ENCODE measurements around the gene PLAU. TPM values are rescaled to one million over a fixed set of nuclear protein-coding genes. Genes with fewer than 3 reads are reported as not detected.
A peak's percentile ranks its signal among the peaks of the same experiment; 100 is the strongest.
"Not testable (repeated sequence)": the region's sequence is repeated elsewhere in the genome, so short reads cannot be mapped to it uniquely, and the experiment has no call there.

The PLAU gene
- total and polyA plus RNA-seq, 9 of the 15 experiments (the other 6 are each of a cell fraction or from before 2014, with no cell fraction given): 2.1 to 16.9 (median 3.3) TPM

DNA sequence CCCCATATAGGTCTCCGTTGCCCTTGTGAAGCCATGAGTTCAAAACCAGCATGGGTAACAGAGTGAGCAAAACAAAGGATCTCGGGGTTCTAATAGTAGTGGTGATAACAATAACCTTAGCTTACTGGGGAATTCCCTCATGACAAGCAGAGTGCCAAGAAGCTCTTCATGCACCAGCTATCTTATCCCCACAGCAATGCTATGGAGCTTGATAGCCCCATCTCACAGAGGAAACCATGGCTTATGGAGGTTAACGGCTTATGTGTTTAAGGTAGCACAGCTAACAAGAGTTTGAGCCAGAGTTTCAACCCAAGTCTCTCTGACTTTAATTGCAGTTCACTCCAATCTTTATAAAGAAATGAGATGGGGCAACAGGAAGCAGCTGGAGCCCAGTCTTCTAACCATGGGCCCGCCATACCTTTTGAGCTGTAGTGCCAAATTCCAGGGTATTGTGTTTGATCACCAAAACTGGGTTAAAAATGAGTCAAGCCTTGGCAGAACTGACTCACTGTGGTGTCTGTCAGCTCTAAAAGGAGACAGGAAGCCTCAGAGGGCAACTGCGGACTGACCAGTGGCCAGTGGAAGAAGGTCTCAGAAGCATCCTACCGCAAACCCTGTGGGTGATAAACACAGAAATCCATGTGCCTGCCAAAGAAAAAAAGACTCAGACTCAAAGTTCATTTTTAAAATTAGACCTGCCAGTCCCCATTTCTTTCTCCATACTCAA is 16.5 kb upstream of the PLAU start (continued):
- TF ChIP-seq NFYB (IDR thresholded peaks at IDR 0.05; ENCODE audit: extremely low read depth, insufficient read length) (no peak), BHLHE40 (IDR thresholded peaks at IDR 0.05; ENCODE audit: low read length) (no peak), FOSL1 (tag; conservative IDR thresholded peaks at IDR 0.05) (peak; percentile 80), ZNF282 (CRISPR knock-in tag; IDR thresholded peaks at IDR 0.05) (no peak)
- TF ChIP-seq, protein P1, sequence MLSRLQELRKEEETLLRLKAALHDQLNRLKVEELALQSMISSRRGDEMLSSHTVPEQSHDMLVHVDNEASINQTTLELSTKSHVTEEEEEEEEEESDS (CRISPR knock-in tag; IDR thresholded peaks at IDR 0.05): no peak

DNA sequence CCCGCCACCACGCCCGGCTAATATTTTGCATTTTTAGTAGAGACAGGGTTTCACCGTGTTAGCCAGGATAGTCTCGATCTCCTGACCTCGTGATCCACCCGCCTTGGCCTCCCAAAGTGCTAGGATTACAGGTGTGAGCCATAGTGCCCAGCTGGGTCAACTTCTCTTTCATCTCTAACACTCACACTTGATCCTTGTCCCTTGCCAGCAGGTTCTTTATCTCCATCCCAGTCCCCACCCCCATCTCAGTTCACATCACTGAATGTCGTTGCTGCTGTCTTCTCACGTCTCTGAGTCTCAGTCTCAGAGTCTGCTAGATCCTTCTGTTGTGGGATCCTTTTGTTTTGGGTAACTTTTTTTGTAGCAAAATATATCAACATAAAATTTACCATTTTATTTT is 15.6 kb upstream of the PLAU start:
- H3K27me3 ChIP-seq (ENCODE audit: control insufficient read depth in 2 of 2, insufficient read depth in 2 of 2, low read length in 2 of 2); FAIRE-seq; H3K36me3 ChIP-seq (ENCODE audit: control insufficient read depth, insufficient read depth, low read length); CTCF ChIA-PET (ENCODE audit: low intra/inter-chr PET ratio); H3K4me2 ChIP-seq (ENCODE audit: insufficient read depth, low read length); H3K9ac ChIP-seq (ENCODE audit: insufficient read depth in 1 of 2, low read depth in 2 of 2, low read length in 2 of 2); intact Hi-C loops (cut with micrococcal nuclease); BruUV-seq (replicated peaks); DNase-seq (ENCODE audit: extremely low read depth in 1 of 4, low spot score in 3 of 4); H2AFZ ChIP-seq (ENCODE audit: low read depth, low read length); in situ Hi-C loops (cut with MboI); H3K9me3 ChIP-seq (replicated peaks; ENCODE audit: control insufficient read depth, insufficient read depth, low read depth, low read length); H3K4me3 ChIP-seq; H3K79me2 ChIP-seq (ENCODE audit: control insufficient read depth, insufficient read depth, low read length); ATAC-seq; H4K20me1 ChIP-seq (replicated peaks; ENCODE audit: control insufficient read depth, insufficient read depth, low read length); H3K27ac ChIP-seq (ENCODE audit: extremely low read depth, low read depth, low read length); H3K9me1 ChIP-seq (ENCODE audit: control insufficient read depth, insufficient read depth, low read length): not testable (repeated sequence)
- peaks cover 11 to 19% of the 10 kb centered on the region in 2 experiments; a peak in 4 of 5 replicates for H3K4me1 ChIP-seq (replicated peaks in 1 of 2; ENCODE audit: control insufficient read depth in 2 of 2, insufficient read depth in 2 of 2, low read length in 2 of 2)
- TF ChIP-seq BCOR (IDR thresholded peaks at IDR 0.05): peak; percentile 16; the same call in 1 of the 2 replicates
- TF ChIP-seq, protein P2, sequence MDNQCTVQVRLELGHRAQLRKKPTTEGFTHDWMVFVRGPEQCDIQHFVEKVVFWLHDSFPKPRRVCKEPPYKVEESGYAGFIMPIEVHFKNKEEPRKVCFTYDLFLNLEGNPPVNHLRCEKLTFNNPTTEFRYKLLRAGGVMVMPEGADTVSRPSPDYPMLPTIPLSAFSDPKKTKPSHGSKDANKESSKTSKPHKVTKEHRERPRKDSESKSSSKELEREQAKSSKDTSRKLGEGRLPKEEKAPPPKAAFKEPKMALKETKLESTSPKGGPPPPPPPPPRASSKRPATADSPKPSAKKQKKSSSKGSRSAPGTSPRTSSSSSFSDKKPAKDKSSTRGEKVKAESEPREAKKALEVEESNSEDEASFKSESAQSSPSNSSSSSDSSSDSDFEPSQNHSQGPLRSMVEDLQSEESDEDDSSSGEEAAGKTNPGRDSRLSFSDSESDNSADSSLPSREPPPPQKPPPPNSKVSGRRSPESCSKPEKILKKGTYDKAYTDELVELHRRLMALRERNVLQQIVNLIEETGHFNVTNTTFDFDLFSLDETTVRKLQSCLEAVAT (IDR thresholded peaks at IDR 0.05): 0 out of 4 replicates have a peak, but pooled peaks of 1 of the 2 experiments have one; percentile 19
- 89% methylated on average over 8 of the region's 9 CpGs for WGBS (ENCODE audit: insufficient coverage, low coverage, missing lambda C conversion rate)
- POLR2A ChIA-PET: interaction anchor here (1.5 to 1.8 kb wide), 2 partner anchors 11 to 29 kb away, joined by 3 to 5 read pairs; no protein-coding TSS in a partner anchor

All from K562 (cell line).